AG04450 (cell line): ENCODE results near the gene ACTN2. TPM values are rescaled to one million over a fixed set of nuclear protein-coding genes. Genes with fewer than 3 reads are reported as not detected.

Experiments used
- CTCF ChIA-PET: fragments of 300-600, 350-600 bp; formaldehyde crosslinking; extraction: SDS; loops from one replicate; lab custom pipeline; 2022; ENCODE audit warnings: antibody characterized with exemption, inconsistent platforms; lab: Charles Lee
- POLR2A ChIA-PET: fragments of 350-600 bp; formaldehyde crosslinking; extraction: SDS; loops from one replicate; lab custom pipeline; 2021; ENCODE audit warnings: antibody characterized with exemption, inconsistent platforms; lab: Yijun Ruan, JAX
- DNase-seq: peaks from one replicate; pipeline ENCODE4 v3.0.0-alpha.2; 2011; ENCODE audit warnings: low read depth, low spot score
- H3K27ac ChIP-seq: one replicate; pipeline ENCODE4 v1.5.1; 2012; ENCODE audit warnings: low read depth, low read length, control low read depth
- H3K27me3 ChIP-seq: one replicate; pipeline ENCODE4 v1.6.0; 2012; ENCODE audit warnings: low read length; ENCODE audit not compliant: control insufficient read depth, insufficient read depth
- H3K4me3 ChIP-seq: 2 replicates; pipeline ENCODE4 v1.5.1; 2011; ENCODE audit warnings: mild to moderate bottlenecking, low read depth, low read length, control low read depth
- H3K9me3 ChIP-seq: 2 replicates; pipeline ENCODE4 v1.5.1; 2012; ENCODE audit warnings: low read length; ENCODE audit not compliant: control insufficient read depth, insufficient read depth
- polyA plus RNA-seq: library from polyadenylated mRNA; depleted of rRNA; stranded (reverse); fragments of >200 nt; gene quantifications from 2 replicates; pipeline ENCODE4 v1.2.3, GENCODE V29; 2011
- TF ChIP-seq, protein P1 (sequence below): IDR thresholded peaks from 2 replicates; pipeline ENCODE4 v1.5.1; 2011; ENCODE audit warnings: low read depth, low read length, control low read depth, inconsistent platforms

ACTN2 gene
- polyA plus RNA-seq, 1 experiment = not detected

DNA sequence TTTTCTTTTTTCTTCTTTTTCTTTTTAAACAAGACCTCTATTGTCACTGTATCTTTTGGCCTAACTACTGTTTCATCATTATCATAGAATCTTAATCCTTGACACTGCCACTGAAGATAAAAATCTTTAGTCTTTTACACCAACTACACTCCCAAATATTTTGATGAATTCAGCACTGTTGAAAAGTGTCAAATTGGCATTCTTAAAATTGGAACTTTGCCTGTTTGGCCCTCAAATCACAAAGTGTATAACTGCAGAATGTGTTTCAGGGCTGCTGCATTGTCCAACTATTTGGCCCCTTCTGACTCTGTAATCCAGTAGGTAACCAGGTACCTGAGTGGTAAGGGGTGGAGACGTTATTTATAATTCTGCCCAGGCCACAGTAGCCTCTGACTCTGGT lies 34.3 kb downstream of the ACTN2 start:
- no peak for DNase-seq
- CTCF ChIA-PET = no interaction called here
- no peak overlapping the region for H3K4me3 ChIP-seq
- no peaks in the 10 kb centered on the region for H3K9me3 ChIP-seq
- H3K27ac ChIP-seq = no peak overlapping the region
- TF ChIP-seq, protein P1, sequence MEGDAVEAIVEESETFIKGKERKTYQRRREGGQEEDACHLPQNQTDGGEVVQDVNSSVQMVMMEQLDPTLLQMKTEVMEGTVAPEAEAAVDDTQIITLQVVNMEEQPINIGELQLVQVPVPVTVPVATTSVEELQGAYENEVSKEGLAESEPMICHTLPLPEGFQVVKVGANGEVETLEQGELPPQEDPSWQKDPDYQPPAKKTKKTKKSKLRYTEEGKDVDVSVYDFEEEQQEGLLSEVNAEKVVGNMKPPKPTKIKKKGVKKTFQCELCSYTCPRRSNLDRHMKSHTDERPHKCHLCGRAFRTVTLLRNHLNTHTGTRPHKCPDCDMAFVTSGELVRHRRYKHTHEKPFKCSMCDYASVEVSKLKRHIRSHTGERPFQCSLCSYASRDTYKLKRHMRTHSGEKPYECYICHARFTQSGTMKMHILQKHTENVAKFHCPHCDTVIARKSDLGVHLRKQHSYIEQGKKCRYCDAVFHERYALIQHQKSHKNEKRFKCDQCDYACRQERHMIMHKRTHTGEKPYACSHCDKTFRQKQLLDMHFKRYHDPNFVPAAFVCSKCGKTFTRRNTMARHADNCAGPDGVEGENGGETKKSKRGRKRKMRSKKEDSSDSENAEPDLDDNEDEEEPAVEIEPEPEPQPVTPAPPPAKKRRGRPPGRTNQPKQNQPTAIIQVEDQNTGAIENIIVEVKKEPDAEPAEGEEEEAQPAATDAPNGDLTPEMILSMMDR = no peak
- H3K27me3 ChIP-seq = no peaks in the 10 kb centered on the region
- POLR2A ChIA-PET = no interaction called here

DNA sequence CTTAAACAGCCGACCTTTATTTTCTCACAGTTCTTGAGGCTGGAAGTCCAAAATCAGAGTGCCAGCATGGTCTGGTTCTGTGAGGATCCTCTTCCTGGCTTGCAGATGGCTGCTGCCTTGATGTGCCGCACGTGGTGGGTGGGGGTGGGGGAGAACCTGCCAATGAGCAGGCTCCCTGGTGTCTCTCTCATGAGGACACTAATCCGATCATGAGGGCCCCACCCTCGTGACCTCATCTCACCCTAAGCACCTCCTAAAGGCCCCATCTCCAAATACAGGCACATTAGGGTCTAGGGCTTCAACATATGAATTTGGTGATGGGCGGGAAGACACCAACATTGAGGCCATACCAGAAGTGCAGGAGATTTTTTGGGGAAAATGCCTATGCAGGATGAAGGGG lies 37.8 kb downstream of the ACTN2 start:
- ChIA-PET POLR2A (no interaction called here), CTCF (no interaction called here)
- Histone ChIP-seq H3K4me3 (no peak overlapping the region), H3K27me3 (no peaks in the 10 kb centered on the region), H3K9me3 (no peaks in the 10 kb centered on the region), H3K27ac (no peak overlapping the region)
- TF ChIP-seq, protein P1 = no peak
- DNase-seq = no peak

DNA sequence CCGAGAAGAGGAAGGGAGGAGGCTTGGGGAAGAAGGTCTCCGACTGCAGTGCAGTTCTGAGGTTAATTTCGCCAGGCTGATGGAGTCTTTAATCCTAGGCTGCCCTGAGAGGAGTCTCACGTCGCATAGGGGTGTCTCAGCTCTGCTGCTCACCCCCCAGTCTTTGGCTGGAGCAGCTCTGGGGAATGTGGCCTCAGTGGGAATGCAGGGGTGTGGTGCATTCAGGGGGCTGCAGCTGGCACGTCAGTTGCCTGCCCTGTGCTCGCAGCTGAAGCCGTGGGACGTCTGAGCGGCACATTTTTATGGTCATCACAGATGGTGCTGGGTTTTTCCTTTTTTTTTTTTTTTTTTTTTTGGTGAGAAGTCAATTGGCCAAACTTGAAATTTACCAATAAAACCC lies 38.2 kb downstream of the ACTN2 start:
- ChIA-PET POLR2A (no interaction called here), CTCF (no interaction called here)
- TF ChIP-seq, protein P1 = no peak
- Histone ChIP-seq H3K27me3 (no peaks in the 10 kb centered on the region), H3K27ac (no peak overlapping the region), H3K4me3 (no peak overlapping the region), H3K9me3 (no peaks in the 10 kb centered on the region)
- no peak for DNase-seq

DNA sequence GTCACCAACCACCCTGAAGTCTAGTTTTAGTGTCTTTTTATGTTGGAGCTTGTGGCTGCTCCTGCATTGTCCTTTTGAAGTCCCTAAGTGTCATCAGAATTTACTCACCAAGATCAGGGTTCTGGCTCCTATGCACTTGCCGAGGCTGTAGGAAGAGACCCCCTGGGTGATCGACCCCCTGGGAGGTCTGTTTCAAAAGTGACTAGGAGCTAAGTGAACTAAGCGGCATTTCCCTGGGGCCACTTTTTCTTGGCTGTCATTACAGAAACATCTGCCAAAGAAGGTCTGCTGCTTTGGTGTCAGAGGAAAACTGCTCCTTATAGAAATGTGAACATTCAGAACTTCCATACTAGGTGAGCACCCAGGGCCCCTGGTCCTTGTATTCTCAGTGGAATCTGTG lies 39.4 kb downstream of the ACTN2 start:
- no peak overlapping the region for H3K4me3 ChIP-seq
- POLR2A ChIA-PET = no interaction called here
- H3K27me3 ChIP-seq = no peaks in the 10 kb centered on the region
- no peak for DNase-seq
- CTCF ChIA-PET = no interaction called here
- TF ChIP-seq, protein P1 = no peak
- H3K27ac ChIP-seq = no peak overlapping the region
- no peaks in the 10 kb centered on the region for H3K9me3 ChIP-seq

DNA sequence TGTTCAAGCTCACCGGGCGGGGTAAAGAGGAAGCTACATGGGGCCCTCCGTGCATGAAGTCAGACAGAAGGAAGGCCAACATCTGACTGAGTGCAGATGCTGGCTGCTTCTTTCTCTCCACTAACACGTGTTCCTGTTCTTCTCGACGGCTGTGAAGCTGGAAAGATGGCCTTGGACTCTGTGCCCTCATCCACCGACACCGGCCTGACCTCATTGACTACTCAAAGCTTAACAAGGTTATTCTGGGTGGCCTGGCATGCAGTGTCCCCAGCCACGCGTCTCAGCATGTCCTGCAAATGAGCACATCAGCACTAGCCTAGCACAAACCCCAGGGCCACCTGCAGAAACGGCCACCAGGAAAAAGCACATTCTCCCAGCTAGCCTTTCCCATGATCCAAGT lies 41.2 kb downstream of the ACTN2 start:
- Histone ChIP-seq H3K27me3 (no peaks in the 10 kb centered on the region), H3K4me3 (no peak overlapping the region), H3K27ac (no peak overlapping the region), H3K9me3 (no peaks in the 10 kb centered on the region)
- ChIA-PET CTCF (no interaction called here), POLR2A (no interaction called here)
- TF ChIP-seq, protein P1 = no peak
- DNase-seq = no peak
